Measurements from ENCODE around the gene TLR9. TPM values are rescaled to one million over a fixed set of nuclear protein-coding genes. Genes with fewer than 3 reads are reported as not detected.
"Not testable (repeated sequence)": the region's sequence is repeated elsewhere in the genome, so short reads cannot be mapped to it uniquely, and the experiment has no call there.

TLR9 gene
- total and polyA plus RNA-seq, 7 donors: 0.04 to 0.55 (median 0.24) TPM; not detected in 1

GRCh38 chr3:52178537-52178936, 46.9 kb downstream of the TLR9 start:
- 94 to 100% (median 95%) methylated on average over 1 of the region's 1 CpG for WGBS, 3 donors
- H3K4me3 ChIP-seq: no peak overlapping the region
- no peaks in the 10 kb centered on the region for H3K36me3 ChIP-seq (ENCODE audit: insufficient read depth in 1 of 2, low read depth in 1 of 2)
- intact Hi-C loops (cut with DNase I): no loop called here
- no peaks in the 10 kb centered on the region for H3K9me3 ChIP-seq
- TF ChIP-seq CTCF (IDR thresholded peaks at IDR 0.05): no peak
- no peak for ATAC-seq
- H3K27ac ChIP-seq: no peak overlapping the region
- H3K4me1 ChIP-seq: no peaks in the 10 kb centered on the region
- H3K27me3 ChIP-seq (ENCODE audit: insufficient read depth in 3 of 3, low read length in 2 of 3): no peaks in the 10 kb centered on the region
- DNase-seq: no peak

- WGBS, 3 donors: 83 to 92% (median 91%) methylated on average over 4 of the region's 4 CpGs
- H3K27me3 ChIP-seq (ENCODE audit: insufficient read depth in 3 of 3, low read length in 2 of 3); H3K27ac ChIP-seq; H3K9me3 ChIP-seq; DNase-seq; intact Hi-C loops (cut with DNase I); H3K4me3 ChIP-seq; H3K36me3 ChIP-seq (ENCODE audit: insufficient read depth in 1 of 2, low read depth in 1 of 2); ATAC-seq; H3K4me1 ChIP-seq: not testable (repeated sequence)
Measured at GRCh38 chr3:52178126-52178525, 47.3 kb downstream of the TLR9 start.

GRCh38 chr3:52177701-52178042, 47.8 kb downstream of the TLR9 start:
- Histone ChIP-seq H3K27ac (no peak overlapping the region), H3K27me3 (ENCODE audit: insufficient read depth in 3 of 3, low read length in 2 of 3) (no peaks in the 10 kb centered on the region), H3K9me3 (no peaks in the 10 kb centered on the region), H3K4me1 (no peaks in the 10 kb centered on the region), H3K4me3 (no peak overlapping the region), H3K36me3 (ENCODE audit: insufficient read depth in 1 of 2, low read depth in 1 of 2) (no peaks in the 10 kb centered on the region)
- DNase-seq (peak in 1 of 2 donors; percentile 17), ATAC-seq (no peak)
- 88 to 93% (median 88%) methylated on average over 5 of the region's 5 CpGs for WGBS, 3 donors
- intact Hi-C loops (cut with DNase I): no loop called here
- TF ChIP-seq CTCF (IDR thresholded peaks at IDR 0.05): no peak

GRCh38 chr3:52176951-52177700, 48.3 kb downstream of the TLR9 start:
- no peak for ATAC-seq

More at GRCh38 chr3:52176951-52177700, 48.3 kb downstream of the TLR9 start:
- WGBS, 3 donors: 78 to 81% (median 81%) methylated on average over 15 of the region's 15 CpGs
- Histone ChIP-seq H3K27me3 (ENCODE audit: insufficient read depth in 3 of 3, low read length in 2 of 3) (no peaks in the 10 kb centered on the region), H3K36me3 (ENCODE audit: insufficient read depth in 1 of 2, low read depth in 1 of 2) (no peaks in the 10 kb centered on the region), H3K4me3 (no peak overlapping the region), H3K4me1 (no peaks in the 10 kb centered on the region), H3K27ac (no peak overlapping the region), H3K9me3 (no peaks in the 10 kb centered on the region)
- DNase-seq: peak; percentile 17 to 32
- TF ChIP-seq CTCF (IDR thresholded peaks at IDR 0.05): no peak
- intact Hi-C loops (cut with DNase I): no loop called here

Data from psoas muscle (tissue), 8 donors.